ENCODE results near the gene SRCAP.
A peak's percentile ranks its signal among the peaks of the same experiment; 100 is the strongest.
"Not testable (repeated sequence)": the region's sequence is repeated elsewhere in the genome, so short reads cannot be mapped to it uniquely, and the experiment has no call there.

SRCAP gene

DNA sequence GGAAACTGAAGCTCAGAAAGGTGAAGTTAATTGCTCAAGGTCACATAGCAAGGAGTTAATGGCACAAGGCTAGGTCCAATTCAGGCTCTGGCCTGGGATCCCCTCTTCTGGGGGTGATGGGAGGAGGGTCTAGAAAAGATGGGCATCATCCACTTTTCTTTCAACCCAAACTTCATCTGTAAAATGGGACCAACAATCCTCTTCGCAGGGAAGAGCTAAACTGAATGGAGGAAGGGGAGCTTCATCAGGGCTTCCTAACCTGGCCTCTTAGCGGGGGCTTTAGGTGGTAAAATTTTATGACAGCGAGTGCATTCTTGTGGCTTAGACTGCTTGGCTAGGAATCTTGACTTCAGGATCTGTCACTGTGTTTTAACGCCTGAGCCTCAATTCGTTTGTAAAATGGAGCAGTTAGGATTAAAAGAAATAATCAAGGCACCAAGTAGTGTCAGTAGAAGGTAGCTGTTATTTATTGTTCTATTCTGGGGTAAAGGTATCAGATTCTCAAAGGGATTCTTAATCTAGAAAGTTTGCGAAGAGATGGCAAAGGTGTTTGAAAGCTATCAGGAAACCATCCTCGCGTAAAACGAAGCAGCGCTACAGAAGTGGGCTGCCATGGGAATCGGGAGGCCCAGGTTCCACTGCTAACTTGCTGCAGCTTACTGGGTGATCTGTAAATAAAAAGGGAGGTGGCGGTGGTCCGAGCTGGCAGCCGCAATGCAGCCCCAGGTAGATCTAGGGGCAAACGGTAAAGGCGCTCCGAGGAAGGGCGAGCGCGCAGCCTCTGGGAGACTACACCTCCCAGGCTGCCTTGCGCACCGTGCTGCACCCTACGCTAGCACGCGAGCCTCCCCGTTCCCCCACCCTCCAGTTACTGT, 1.5 kb upstream of the SRCAP start:
- no peak for DNase-seq (ENCODE audit: low read depth in 3 of 3, low spot score in 1 of 3)

DNA sequence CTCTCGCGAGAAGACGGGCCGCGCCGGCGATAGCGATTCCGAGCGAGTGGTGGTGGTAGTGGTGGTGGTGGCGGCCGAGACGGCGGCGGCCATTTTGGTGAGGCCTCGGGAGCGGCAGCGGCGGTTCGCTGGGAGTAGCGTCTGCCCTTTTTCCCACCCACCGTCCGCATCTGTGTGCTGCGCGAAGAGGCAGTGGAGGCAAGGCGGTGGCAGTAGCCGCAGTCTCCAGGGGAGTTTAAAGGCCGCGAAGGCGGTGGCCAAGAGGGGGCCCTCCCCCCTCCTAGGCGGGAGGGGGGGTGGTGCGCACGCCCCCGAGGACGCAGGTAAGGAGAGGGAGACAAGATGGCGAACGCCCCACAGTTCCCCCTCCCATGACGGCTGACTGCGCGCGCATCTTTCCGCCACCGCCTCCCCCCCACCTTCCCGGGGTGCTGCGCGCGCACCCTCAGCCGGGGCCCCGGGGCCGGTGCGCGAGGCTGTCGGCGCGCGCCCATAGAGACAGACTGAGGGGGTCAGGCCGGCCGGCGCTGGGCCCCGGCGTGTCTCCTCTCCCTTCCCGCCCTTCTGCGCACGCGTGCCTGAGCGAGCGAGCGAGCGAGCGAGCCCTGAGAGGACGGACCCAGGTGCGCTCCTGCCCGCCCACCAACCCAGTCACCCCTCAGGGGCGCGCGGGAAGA, 694 bp upstream of the SRCAP start:
- DNase-seq (ENCODE audit: low read depth in 3 of 3, low spot score in 1 of 3): peak; percentile 97 to 99 (median 98)

DNA sequence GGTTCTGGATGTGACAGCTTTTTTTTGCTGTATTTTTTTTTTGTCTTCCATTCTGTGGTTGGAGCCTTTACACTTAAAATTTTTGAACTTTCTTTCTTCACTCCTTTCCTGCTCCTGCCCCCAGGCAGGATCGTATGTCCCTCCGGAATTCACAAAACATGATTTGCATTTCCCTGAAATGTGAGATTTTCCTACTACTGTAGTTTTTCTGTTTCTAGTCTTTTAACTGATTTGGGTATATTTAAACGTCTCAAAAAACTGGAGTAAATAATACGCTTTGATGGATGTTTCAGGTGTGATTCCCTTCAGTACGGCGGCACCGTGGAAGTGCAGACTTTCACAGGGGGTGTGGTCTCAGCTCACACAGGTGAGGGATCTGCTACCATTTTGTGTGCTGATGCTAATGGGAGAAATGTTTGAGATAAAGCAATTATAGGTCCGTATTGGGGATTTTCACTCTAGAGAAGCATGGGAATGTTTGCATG, 686 bp downstream of the SRCAP start:
- no peak for DNase-seq (ENCODE audit: low read depth in 3 of 3, low spot score in 1 of 3)

DNA sequence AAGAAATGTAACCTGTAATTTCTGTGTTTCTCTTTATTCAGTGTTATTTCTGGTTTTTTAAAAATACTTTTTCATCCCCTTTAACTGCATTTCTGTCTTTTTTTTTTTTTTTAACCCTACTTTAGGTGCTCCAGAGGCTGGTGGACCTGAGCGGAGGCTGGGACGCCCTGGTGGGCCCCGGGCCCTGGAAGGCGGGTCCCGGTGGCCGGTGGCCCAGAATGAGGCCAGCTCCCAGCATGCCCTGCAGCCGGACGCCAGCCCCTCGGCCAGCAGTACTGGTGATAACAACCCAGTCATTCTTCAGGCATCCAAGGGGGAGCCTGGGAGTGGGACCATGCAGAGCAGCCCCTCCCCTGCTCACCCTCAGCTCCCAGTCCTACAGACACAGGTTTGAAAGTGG, 1.5 kb downstream of the SRCAP start:
- DNase-seq (ENCODE audit: low read depth in 3 of 3, low spot score in 1 of 3): no peak

DNA sequence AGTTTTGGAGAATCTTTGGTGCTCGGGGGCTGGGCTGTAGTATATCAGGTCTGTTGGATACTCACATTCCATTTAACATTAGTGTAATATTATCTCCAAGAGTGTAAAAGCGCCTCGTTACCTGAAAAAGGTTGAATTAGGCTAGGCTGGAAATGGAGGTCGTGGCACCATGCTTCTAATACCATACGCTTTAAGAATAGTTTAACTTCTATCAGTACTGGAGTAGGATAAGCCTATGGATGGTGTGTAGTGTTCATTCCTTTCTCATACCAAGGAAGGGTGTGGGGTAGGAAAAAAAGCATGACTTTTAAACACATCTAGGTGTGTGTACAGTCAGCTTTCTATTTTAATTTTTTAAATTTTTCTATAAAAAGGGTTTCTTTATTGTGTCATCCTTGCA, 2.0 kb downstream of the SRCAP start:
- DNase-seq (ENCODE audit: low read depth in 3 of 3, low spot score in 1 of 3): no peak

DNA sequence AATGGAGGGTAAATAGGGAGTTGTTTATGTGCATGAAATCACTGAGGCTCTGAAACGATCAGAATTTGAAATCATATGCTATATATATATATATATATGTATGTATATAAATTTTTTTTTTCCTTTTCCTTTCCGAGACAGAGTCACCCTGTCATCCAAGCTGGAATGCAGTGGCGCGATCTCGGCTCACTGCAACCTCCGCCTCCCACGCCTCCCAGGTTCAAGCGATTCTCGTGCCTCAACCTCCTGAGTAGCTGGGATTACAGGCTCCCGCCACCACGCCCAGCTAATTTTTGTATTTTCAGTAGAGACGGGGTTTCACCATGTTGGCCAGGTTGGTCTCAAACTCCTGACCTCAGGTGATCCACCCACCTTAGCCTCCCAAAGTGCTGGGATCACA, 4.1 kb downstream of the SRCAP start:
- DNase-seq (ENCODE audit: low read depth in 3 of 3, low spot score in 1 of 3): not testable (repeated sequence)

DNA sequence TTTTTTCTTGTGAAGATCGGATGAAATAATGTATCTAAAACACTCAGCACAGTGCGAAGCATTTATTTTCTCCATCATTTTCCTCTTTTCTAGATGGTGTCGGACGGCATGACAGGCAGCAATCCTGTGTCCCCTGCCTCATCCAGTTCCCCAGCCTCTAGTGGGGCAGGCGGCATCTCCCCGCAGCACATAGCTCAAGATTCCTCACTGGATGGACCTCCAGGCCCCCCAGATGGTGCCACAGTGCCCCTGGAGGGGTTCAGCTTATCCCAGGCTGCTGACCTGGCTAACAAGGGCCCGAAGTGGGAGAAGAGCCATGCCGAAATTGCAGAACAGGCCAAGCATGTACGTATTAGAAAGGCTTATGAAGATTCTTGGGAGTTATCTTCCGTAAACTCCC, 5.0 kb downstream of the SRCAP start:
- DNase-seq (ENCODE audit: low read depth in 3 of 3, low spot score in 1 of 3): no peak

DNA sequence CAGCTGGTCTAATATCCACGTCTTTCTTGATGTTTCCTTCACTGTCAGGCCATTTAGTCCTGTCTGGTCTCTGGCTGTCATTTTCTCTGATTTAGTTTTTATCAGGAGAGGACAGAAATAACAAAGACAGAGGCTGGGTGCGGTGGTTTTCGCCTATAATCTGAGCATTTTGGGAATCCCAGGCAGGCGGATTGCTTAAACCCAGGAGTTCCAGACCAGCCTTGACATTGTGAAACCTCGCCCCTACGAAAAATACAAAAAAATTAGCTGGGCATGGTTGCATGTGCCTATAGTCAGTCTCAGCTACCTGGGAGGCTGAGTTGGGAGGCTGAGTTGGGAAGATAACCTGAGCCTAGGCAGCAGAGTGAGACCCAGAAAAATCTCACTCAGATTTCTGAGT, 7.1 kb downstream of the SRCAP start:
- DNase-seq (ENCODE audit: low read depth in 3 of 3, low spot score in 1 of 3): no peak

DNA sequence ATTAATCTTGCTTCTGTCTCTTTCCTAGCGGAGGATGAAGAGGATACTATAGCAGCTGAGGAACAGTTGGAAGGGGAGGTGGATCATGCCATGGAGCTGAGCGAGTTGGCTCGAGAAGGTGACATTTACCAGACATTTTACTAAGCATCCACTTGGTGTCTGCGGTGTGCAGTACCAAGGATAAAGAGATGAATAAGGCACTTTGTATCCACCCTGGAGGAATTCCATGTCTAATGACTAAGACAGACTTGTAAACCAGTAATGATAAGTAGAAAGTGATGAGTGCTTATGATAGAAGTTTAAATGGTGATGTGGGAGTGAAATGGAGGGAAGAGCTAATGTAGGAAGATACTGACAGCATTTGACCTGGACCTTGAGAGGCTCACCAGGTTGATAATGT, 12.0 kb downstream of the SRCAP start:
- no peak for DNase-seq (ENCODE audit: low read depth in 3 of 3, low spot score in 1 of 3)

DNA sequence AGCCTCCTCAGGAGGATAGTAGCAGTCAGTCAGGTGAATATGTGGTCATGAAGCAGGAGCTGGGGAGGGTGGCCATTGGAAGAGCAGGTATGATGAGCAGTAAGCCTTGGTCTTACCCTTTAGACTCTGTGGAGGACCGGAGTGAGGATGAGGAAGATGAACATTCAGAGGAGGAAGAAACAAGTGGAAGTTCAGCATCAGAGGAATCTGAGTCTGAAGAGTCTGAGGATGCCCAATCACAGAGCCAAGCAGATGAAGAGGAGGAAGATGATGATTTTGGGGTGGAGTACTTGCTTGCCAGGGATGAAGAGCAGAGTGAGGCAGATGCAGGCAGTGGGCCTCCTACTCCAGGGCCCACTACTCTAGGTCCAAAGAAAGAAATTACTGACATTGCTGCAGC, 12.7 kb downstream of the SRCAP start:
- DNase-seq (ENCODE audit: low read depth in 3 of 3, low spot score in 1 of 3): no peak

DNA sequence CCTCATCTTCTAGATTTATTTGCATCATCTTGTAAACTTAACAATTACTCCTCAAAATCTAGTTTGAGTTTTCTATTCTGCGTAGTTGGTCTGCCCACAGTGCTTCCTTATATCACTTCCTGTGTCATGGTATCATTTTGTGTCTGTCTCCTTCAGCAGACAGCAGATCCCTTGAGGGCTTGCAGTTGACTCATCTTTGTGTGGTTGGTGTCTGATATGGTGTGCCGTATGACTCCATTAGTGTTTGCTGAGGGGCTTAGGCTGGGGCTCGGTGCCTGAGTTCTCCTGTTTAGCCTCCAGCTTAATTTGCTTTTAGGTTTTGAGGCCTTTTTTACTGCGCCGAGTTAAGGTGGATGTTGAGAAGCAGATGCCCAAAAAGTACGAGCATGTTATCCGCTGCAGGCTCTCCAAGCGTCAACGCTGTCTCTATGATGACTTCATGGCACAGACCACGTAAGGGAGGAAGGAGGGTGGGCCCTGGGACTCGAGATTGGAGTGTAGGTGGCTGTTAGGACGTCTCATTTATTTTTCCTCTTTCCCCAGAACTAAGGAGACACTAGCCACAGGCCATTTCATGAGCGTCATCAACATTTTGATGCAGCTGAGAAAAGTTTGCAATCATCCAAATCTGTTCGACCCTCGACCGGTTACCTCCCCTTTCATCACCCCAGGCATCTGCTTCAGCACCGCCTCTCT, 16.9 kb downstream of the SRCAP start:
- DNase-seq (ENCODE audit: low read depth in 3 of 3, low spot score in 1 of 3): peak in 1 of 3 donors; percentile 11

DNA sequence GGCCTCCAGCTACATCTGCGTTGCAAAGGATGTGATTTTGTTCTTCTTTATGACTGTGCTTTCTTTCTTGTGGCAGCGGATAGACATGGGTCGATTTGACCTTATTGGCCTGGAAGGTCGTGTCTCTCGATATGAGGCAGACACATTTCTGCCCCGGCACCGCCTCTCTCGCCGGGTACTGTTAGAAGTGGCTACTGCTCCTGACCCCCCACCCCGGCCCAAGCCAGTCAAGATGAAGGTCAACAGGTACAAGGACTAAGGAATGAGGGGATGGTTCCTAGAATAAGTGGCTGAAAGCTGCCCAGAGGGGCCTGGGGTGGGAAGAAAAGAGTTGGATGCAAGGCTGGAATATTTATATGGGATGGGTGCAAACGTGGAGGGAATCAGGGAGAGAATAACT, 21.1 kb downstream of the SRCAP start:
- DNase-seq (ENCODE audit: low read depth in 3 of 3, low spot score in 1 of 3): no peak

DNA sequence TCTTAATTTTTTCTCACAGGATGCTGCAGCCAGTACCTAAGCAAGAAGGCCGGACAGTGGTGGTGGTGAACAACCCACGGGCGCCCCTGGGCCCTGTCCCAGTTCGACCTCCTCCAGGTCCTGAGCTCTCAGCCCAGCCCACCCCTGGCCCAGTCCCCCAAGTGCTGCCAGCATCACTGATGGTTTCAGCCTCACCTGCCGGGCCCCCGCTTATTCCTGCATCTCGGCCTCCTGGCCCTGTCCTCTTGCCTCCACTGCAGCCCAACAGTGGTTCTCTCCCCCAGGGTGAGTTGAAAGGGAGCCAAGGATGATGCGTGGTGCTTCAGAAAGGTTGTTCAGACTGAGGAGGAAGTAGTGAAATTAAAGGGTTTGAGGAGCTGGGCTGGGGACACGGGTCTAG, 21.7 kb downstream of the SRCAP start:
- DNase-seq (ENCODE audit: low read depth in 3 of 3, low spot score in 1 of 3): no peak

DNA sequence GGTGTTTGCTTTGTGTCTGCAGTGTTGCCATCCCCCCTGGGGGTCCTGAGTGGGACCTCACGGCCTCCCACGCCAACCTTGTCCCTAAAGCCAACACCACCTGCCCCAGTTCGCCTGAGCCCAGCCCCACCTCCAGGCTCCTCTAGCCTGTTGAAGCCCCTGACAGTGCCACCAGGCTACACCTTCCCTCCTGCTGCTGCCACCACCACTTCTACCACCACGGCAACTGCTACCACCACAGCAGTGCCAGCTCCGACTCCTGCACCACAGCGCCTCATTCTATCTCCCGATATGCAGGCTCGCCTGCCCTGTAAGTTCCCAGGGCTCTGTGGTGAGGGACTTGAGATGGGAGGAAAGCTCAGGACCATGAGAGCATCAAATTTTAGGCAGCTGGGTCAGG, 22.2 kb downstream of the SRCAP start:
- DNase-seq (ENCODE audit: low read depth in 3 of 3, low spot score in 1 of 3): no peak

DNA sequence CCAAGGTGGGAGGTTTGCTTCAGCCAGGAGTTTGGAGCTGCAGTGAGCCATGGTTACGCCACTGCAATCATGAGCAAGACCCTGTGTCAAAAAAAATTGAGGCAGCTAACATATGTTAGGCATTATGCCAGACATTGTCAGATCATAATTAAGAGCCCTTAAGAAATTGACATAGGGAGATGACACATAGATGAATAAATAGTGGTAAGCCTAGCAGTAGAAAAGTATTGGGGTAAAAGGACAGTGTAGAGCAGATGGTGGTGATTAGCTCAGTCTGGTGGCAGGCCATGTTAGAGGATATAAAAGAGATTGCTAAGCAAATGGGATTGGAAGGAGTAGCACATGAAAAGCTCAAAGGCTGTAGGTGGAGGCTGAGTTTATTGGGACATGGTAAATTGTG, 22.6 kb downstream of the SRCAP start:
- DNase-seq (ENCODE audit: low read depth in 3 of 3, low spot score in 1 of 3): no peak

DNA sequence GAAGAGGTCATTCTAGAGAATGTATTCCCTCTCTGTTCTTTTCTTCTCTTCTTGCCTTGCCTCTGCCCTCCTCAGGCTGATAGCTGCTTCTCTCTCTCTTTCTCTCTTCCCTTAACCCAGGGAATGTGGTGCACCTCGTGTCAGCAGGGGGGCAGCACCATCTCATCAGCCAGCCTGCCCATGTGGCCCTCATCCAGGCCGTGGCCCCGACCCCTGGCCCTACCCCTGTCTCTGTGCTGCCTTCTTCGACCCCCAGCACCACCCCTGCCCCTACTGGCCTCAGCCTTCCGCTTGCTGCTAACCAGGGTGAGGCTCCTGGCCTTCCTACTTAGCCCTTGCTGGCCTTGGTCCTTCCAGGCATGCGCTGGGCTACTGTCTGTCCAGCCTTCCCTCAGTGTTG, 23.5 kb downstream of the SRCAP start:
- no peak for DNase-seq (ENCODE audit: low read depth in 3 of 3, low spot score in 1 of 3)

DNA sequence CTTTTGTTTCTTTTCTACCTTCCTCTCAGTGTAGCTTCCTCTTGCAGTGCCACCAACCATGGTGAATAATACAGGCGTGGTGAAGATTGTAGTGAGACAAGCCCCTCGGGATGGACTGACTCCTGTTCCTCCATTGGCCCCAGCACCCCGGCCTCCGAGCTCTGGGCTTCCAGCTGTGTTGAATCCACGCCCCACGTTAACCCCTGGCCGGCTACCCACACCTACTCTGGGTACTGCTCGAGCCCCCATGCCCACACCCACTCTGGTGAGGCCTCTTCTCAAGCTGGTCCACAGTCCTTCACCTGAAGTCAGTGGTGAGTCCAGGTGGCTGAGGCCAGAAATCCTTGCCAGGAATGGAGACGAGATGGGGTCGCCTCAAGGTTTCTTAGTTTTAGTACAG, 23.9 kb downstream of the SRCAP start:
- no peak for DNase-seq (ENCODE audit: low read depth in 3 of 3, low spot score in 1 of 3)

DNA sequence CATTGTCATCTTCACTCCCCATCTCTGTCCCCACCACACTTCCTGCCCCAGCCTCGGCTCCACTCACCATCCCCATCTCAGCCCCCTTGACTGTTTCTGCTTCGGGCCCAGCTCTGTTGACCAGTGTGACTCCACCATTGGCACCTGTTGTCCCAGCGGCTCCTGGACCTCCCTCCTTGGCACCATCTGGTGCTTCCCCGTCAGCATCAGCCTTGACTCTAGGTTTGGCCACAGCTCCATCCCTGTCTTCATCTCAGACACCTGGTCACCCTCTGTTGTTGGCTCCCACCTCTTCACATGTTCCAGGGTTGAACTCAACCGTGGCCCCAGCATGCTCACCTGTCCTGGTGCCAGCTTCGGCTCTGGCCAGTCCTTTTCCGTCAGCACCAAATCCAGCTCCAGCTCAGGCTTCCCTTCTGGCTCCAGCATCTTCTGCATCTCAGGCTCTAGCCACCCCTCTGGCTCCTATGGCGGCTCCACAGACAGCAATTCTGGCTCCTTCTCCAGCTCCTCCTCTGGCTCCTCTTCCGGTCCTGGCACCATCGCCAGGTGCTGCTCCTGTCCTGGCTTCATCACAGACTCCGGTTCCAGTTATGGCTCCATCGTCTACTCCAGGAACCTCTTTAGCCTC, 24.9 kb downstream of the SRCAP start:
- no peak for DNase-seq (ENCODE audit: low read depth in 3 of 3, low spot score in 1 of 3)

DNA sequence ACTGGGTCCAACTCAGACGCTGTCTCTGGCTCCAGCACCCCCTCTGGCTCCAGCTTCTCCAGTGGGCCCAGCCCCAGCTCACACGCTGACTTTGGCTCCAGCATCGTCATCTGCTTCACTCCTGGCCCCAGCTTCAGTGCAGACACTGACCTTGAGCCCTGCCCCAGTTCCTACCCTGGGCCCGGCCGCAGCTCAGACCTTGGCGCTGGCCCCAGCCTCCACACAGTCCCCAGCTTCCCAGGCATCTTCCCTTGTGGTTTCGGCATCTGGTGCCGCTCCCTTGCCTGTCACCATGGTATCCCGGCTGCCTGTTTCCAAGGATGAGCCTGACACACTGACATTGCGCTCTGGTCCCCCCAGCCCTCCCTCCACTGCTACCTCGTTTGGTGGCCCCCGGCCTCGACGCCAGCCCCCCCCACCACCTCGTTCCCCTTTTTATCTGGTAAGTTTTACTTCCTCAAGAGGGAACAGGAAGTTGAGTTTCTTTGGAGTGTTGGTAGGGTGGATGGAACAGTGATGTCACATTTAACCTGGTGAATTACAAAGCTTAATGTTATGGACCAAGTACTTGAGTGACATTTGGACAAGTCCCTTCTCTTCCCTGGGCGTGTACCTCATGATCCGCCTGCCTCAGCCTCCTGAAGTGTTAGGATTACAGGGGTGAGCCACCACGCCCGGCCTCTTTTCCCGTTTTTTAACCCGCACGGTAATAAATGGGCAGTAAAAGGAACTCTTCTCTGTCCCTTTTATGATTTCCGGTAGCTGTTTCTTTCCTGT, 25.9 kb downstream of the SRCAP start:
- DNase-seq (ENCODE audit: low read depth in 3 of 3, low spot score in 1 of 3): no peak

DNA sequence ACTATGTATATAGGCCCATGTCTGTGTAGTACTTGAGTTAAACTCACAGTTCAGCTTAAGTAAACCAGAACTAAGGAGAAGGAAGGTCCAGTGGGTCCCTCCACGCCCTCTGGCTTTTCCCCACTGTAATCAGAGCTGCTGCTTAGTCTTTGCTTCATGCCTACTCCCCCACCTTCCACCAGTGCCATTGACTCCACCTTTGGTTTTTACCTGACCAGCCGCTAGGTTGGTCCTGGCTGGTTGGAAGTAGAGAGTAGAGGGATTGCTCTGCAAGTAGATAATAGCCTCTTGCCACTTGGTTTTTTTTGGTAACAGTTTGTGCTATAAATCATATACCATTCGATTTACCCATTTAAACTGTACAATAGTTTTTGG, 26.4 kb downstream of the SRCAP start:
- DNase-seq (ENCODE audit: low read depth in 3 of 3, low spot score in 1 of 3): no peak

DNA sequence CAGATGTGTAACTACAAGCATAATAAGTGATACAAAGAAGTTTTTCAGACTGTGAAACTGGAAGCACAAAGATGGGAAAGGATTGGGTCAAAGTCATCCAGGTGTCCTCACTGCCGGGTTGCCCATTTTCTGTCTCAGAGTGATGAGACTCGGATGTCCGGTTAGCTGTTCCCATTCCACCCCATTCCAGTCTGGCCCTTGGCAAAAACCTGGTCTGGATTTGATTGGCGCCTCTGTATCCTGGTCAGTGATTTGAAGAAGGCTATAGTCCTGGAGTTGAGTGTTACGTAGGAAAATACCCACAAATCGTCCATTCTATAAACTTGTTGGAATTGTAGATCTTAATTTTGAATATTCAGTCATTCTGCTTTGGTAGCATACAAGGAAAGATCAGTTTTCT, 29.4 kb downstream of the SRCAP start:
- DNase-seq (ENCODE audit: low read depth in 3 of 3, low spot score in 1 of 3): no peak

Data from stimulated activated CD4-positive, alpha-beta T cell treated with anti-CD3 and anti-CD28 coated beads, TNF-alpha, amount 100 ng/mL, for 1 hour (primary cell).